HPDE6-E6E7 (cell line): ENCODE data around the gene CYP4A22.
"Not testable (repeated sequence)": the region's sequence is repeated elsewhere in the genome, so short reads cannot be mapped to it uniquely, and the experiment has no call there.

Experiments used
- DNase-seq: peaks from one replicate; pipeline ENCODE4 v3.0.0; 2011; ENCODE audit warnings: missing footprints; ENCODE audit errors: extremely low spot score

The CYP4A22 gene

DNA sequence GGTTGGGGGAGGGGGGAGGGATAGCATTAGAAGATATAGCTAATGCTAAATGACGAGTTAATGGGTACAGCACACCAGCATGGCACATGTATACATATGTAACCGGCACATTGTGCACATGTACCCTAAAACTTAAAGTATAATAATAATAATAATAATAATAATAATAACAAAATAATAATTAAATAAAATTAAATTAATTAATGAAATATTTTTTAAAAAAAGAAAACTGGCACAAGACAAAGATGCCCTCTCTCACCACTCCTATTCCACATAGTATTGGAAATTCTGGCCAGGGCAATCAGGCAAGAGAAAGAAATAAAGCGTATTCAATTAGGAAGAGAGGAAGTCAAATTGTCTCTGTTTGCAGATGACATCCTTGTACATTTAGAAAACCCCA, 20.7 kb downstream of the CYP4A22 start:
- DNase-seq, result not testable (repeated sequence)

DNA sequence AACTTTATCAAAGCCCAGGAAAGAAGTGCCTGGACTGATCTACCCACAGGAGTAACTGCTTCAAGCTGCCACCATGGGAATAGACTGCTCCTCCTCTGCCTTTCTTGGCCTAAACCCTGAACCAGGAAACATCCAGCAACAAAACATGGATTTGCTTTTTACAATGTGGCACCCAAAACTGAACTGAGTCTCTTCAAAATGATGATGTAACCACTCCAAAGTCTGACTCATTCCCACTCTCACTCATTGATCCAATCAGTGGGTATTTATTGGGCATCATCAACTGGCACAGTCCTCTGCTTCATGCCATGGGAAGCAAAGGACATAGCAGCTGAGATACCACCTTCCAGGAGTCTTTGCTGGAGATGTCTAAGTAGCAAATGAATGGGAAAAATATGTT, 23.5 kb downstream of the CYP4A22 start:
- no peak for DNase-seq

GRCh38 chr1:47161298-47162040, 24.2 kb downstream of the CYP4A22 start:
- no peak for DNase-seq

GRCh38 chr1:47164552-47164951, 27.3 kb downstream of the CYP4A22 start:
- no peak for DNase-seq

GRCh38 chr1:47172782-47173181, 35.5 kb downstream of the CYP4A22 start:
- DNase-seq, result no peak

DNA sequence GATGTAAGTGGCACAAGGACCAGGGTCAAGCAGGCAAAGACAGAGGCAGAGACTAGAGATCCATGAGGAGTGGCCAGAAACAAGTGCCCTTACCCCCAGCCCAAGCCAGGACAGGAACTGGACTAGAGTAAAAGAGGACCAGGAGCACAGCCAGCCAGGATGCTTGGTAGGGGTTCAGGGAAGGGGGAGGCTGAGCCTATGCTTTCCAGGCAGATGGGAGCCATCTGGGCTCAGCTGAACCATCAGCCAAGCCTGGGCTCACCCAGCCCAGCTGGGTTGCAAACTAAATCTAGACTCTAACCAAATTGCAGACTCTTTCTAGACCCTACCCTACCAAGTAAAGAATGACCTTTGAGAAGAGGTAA, 37.4 kb downstream of the CYP4A22 start:
- DNase-seq, result no peak

- peak; percentile 72 for DNase-seq
These were observed 38.1 kb downstream of the CYP4A22 start for GRCh38 chr1:47175227-47175934.

GRCh38 chr1:47178020-47178419, 40.8 kb downstream of the CYP4A22 start:
- no peak for DNase-seq

DNA sequence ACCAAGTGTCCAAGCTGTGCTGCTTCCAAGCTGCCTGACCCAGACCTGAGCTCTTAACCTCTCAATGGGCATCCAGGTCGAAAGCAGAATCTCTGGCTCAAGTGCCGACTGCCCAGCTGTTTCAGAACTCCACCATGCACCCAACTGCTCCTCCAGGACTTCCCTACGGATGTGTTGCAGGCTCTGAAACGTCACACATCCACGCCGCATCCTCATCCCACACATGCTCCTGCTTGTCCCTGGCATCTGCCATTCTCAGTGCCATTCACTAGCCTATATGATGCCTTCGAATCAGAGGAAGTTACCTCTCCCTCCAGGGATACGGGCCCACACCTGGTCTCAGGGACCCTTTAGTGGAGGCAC, 41.4 kb downstream of the CYP4A22 start:
- no peak for DNase-seq

- DNase-seq, result peak; percentile 81
These were observed 42.1 kb downstream of the CYP4A22 start for GRCh38 chr1:47179017-47179987.

DNA sequence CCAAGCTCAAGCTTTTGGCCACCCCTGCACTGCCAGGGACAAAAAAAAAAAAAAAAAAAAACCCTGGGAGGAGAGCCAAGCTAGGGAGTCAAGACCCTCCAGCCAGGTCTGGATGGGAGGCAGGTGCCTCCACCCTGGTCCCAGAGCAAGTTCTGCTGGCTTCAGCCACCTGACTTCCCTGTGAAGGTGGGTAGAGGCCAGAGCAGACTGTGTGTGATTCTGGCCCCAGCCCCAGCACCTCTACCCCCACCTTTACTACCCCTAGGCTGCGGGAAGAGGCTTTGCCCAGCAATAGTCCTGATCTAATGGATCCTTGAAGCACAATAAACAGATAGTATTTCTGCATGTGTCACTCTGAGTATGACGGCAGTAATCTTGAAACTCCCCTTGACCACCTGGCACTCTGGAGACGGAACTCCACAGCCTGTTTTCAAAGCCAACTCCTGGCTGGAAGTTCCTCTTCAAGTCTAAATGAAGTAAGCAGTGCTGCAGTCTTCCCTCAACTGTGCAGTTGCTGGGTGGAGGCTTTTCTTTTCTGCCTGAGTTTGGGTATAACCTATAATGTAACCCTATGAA, 42.8 kb downstream of the CYP4A22 start:
- no peak for DNase-seq

GRCh38 chr1:47180603-47181094, 43.4 kb downstream of the CYP4A22 start:
- no peak for DNase-seq

GRCh38 chr1:47181095-47181954, 44.1 kb downstream of the CYP4A22 start:
- no peak for DNase-seq

GRCh38 chr1:47181955-47182675, 44.9 kb downstream of the CYP4A22 start:
- DNase-seq, result peak; percentile 47

DNA sequence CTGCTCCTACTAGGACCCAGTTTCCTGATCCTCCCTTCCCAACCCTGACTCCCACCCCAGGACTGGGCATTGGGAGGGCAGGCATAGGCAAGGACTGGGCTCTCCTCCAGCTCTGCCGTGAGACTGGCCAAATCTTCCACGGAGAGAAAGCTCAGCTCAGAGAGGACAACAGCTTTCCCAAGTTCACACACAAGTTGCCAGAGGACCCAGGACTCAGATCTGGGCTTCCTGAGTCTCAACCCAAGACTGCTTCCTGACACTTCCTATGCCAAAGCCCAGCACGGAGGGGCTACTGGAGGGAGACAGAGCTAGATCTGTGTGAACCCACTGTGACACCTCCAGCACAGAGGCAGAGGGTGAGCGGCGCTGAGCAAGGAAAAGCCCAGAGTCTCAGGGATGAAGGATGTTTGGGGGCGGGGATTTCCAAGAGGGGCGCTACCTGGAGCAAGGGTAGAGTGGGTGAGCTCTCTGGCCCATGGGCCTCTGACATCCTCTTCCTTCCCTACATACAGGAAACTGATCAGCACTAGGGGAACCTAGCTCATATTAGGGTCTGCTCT, 45.5 kb downstream of the CYP4A22 start:
- DNase-seq, result no peak

DNA sequence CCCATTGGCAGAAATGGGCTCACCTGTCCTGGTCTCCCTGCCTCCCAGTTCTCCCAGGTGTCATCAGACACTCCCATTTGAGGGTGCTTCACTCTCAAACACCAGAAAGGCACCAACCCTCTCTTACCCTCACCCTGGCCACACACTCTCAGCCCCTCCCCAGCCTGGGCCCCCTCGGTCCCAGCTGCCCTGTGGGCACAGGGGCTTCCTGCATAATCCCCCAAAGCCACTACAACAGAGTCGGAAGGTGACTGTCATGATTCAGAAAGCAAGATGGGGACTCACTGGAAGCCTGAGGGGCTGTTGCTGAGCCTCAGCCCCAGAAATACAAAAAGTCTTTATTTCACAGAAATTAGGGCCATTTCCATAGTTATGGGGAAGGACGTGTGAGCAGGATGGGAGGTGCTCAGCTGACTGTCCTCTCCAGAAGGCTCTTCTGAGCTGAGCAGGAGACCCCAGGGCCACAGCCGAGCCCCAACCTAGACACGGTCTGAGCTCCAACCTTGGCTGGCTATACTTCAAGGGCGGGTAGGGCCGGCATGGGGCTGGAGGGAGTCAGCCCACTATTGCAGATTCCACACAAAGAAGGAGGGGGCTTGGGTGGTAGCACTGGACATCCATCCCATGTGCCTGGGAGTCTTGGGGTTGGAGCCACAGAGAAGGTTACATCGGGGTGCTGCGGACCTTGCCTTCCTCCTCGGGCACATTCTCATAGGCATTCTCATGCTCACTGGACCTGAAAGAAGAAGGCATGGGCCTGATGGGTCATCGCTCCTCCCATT, 46.3 kb downstream of the CYP4A22 start:
- DNase-seq, result no peak

- no peak for DNase-seq
These were observed 47.0 kb downstream of the CYP4A22 start for GRCh38 chr1:47184090-47184821.
